GM20000 (cell line): ENCODE measurements around the gene IFITM10.

Experiments
- DNase-seq: peaks from one replicate; pipeline ENCODE4 v3.0.0; 2012; ENCODE audit warnings: low spot score
- TF ChIP-seq, protein P1 (sequence below): IDR thresholded peaks from 2 replicates; pipeline ENCODE4 v1.5.1; 2012; ENCODE audit warnings: mild to moderate bottlenecking, control low read depth; ENCODE audit errors: extremely low read depth, missing control alignments

The IFITM10 gene

DNA sequence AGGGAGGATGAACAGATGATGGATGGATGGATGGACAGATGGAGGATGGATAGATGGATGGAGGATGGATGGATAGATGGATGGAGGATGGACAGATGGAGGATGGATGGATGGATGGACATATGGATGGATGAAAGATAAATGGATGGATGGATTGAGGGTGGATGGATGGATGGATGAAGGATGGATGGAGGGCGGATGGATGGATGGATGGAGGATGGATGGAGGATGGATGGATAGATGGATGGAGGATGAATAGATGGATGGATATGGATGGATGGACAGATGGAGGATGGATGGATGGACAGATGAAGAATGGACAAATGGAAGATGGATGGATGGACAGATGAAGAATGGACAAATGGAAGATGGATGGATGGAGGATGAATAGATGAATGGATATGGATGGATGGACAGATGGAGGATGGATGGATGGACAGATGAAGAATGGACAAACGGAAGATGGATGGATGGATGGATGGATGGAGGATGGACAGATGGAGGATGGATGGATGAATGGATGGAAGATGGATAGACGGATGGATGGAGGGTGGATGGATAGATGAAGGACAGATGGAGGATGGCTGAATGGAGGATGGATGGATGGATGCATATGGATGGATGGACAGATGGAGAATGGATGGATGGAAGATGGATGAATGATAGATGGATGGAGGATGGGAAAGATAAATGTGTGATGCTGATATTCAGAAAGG is 7.4 kb downstream of the IFITM10 start:
- DNase-seq: no peak
- TF ChIP-seq, protein P1, sequence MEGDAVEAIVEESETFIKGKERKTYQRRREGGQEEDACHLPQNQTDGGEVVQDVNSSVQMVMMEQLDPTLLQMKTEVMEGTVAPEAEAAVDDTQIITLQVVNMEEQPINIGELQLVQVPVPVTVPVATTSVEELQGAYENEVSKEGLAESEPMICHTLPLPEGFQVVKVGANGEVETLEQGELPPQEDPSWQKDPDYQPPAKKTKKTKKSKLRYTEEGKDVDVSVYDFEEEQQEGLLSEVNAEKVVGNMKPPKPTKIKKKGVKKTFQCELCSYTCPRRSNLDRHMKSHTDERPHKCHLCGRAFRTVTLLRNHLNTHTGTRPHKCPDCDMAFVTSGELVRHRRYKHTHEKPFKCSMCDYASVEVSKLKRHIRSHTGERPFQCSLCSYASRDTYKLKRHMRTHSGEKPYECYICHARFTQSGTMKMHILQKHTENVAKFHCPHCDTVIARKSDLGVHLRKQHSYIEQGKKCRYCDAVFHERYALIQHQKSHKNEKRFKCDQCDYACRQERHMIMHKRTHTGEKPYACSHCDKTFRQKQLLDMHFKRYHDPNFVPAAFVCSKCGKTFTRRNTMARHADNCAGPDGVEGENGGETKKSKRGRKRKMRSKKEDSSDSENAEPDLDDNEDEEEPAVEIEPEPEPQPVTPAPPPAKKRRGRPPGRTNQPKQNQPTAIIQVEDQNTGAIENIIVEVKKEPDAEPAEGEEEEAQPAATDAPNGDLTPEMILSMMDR: no peak

DNA sequence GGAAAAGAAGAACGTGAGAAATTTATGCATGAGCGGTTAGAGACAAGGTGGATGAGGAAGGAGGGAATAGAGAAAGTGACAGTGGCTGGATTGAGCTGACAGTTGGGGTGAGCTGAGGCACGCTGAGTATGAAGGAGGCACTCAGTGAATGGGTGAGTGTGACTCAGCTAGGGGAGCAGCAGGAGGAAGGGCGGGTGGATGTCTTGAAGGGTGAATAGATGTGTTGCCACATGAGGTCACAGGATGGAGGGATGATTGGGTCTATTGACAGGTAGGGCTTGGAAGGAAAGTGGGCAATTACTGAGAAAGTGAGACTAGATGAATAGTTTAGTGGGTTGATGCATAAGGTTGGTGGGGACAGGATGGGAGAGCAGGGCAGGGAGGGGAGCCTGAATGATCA is 8.0 kb downstream of the IFITM10 start:
- TF ChIP-seq, protein P1: no peak
- DNase-seq: no peak

DNA sequence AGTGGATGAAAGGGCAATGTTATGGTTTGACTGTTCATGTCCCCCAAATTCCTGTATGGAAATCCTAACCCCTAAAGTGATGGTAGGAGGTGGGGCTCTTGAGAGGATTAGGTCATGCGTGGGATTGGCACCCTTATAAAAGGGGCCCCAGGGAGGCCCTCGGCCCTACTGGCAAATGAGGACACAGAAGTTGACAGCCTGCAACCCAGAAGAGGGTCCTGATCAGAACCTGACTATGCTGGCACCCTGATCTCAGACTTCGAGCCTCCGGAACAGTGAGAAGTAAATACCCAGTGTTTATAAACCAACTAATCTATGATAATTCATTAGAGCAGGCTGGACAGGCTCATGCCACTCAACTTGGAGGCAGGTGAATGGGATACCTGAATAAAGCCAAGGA is 8.7 kb downstream of the IFITM10 start:
- no peak for DNase-seq
- TF ChIP-seq, protein P1: no peak

DNA sequence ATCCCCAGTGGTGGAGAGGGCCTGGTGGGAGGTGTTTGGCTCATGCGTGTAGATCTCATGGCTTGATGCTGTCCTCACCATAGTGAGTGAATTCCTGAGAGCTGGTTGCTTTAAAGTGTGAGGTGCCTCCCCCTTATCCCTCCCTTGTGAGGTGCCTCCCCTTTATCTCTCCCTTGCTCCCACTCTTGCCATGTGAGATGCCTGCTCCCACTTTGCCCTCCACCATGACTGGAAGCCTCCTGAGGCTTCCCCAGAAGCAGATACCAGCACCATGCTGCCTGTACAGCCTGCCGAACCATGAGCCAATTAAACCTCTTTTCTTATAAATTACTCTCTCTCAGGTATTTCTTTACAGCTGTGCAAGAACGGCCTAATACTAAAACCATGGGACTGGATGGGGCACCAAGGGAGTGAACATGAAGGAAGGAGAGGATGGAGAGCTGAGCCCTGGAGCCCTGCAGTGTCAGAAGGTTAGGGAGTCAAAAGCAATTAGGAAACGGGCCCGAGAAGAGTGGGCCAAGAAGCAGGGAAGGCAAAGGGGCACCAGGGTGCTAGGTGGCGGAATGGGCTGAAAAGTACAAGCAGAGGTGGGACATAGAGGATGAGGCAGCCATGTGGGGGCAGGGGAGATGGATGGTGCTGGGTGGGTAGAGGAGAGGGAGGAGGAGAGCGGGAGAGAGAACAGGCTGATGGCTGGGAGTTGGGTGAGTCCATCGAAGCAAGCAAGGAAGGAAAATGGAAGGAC is 9.4 kb downstream of the IFITM10 start:
- TF ChIP-seq, protein P1: no peak
- DNase-seq: no peak

DNA sequence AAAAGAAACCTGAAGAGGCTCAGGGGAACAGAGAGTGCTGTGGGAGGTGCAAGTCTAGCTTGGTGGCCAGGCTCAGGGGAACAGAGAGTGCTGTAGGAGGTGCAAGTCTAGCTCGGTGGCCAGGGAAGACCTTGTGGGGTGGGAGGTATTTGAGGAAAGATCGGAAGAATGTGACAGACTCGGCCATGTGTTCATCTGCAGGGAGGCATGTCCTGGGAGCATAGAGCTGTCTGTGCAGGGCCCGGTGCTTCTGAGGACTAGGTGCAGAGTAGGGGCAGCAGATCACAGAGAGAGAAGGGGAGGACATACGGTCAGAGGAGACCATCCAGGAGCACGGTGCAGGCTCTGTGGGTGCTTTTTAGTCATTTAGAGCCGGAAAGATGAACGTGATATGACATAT is 10.8 kb downstream of the IFITM10 start:
- TF ChIP-seq, protein P1: no peak
- DNase-seq: no peak

DNA sequence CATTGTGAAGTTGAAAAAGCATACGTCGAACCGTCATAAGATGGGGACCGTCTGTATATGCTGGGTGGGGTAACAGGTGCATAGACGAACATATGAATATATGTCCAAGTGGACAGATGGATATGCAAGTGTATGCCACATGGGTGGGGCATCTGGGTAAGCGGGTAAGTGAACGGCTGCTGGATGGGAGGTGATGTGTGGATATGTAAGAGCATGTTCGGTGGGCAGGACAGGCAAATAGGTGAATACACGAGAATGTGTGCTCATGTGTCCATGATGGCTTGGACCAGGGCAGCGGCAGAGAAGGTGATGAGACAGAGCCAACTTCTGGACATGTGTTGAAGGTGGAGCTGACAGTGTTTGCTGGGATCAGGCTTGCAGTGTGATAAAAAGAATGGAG is 12.0 kb downstream of the IFITM10 start:
- DNase-seq: no peak
- TF ChIP-seq, protein P1: no peak

DNA sequence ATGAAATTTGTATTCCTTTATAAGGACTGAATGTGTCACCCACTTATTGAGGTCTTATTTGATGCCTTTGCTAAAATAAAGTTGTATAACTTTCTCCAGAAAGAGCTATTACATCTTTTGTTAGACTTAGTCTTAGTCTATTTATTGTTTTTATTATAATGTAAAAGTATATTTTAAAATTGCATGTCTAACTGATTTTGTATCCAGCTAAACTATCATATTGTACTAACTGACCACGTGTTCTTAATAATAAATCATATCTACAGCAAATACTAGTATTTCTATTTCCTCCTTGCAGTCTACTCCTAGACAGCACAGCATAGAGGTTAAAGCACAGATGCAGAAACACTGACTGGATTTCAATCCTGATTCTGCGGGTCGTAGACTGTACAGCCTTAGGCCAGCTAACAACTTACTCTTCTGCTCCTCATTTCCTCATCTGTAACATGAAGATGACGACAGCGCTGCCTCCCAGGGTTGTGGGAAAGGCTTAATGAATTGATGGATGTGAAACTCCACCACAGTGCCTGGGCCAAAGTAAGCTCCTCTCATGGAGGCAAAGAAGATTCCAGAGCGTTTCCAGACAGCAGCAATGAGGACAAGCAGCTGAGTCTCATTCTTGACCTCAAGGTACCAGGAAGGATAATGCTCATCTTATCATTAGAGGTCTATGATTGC is 13.2 kb downstream of the IFITM10 start:
- no peak for DNase-seq
- TF ChIP-seq, protein P1: no peak
